ENCODE data around the gene KHDC4. TPM values are rescaled to one million over a fixed set of nuclear protein-coding genes. Genes with fewer than 3 reads are reported as not detected.

Gene KHDC4
- total and polyA plus RNA-seq, 9 of the 15 experiments (the other 6 are each of a cell fraction or from before 2014, with no cell fraction given) = 12.1 to 185 (median 65.6) TPM

- Histone ChIP-seq H4K20me1 (replicated peaks; ENCODE audit: control insufficient read depth, insufficient read depth, low read length) (0 out of 2 replicates have a peak, but pooled peaks cover 4% of the 10 kb centered on the region), H3K27me3 (ENCODE audit: control insufficient read depth in 2 of 2, insufficient read depth in 2 of 2, low read length in 2 of 2) (no peaks in the 10 kb centered on the region), H3K36me3 (ENCODE audit: control insufficient read depth, insufficient read depth, low read length) (peaks cover 97% of the 10 kb centered on the region), H3K9ac (ENCODE audit: insufficient read depth in 1 of 2, low read depth in 2 of 2, low read length in 2 of 2) (no peak overlapping the region), H3K4me1 (replicated peaks in 1 of 2; ENCODE audit: control insufficient read depth in 2 of 2, insufficient read depth in 2 of 2, low read length in 2 of 2) (no peaks in the 10 kb centered on the region), H3K9me3 (replicated peaks; ENCODE audit: control insufficient read depth, insufficient read depth, low read depth, low read length) (no peaks in the 10 kb centered on the region), H3K79me2 (ENCODE audit: control insufficient read depth, insufficient read depth, low read length) (peaks cover 17% of the 10 kb centered on the region), H3K9me1 (ENCODE audit: control insufficient read depth, insufficient read depth, low read length) (no peaks in the 10 kb centered on the region), H3K4me3 (no peak overlapping the region), H2AFZ (ENCODE audit: low read depth, low read length) (no peak overlapping the region), H3K27ac (ENCODE audit: extremely low read depth, low read depth, low read length) (no peak overlapping the region), H3K4me2 (ENCODE audit: insufficient read depth, low read length) (no peak overlapping the region)
- ChIA-PET CTCF (ENCODE audit: low intra/inter-chr PET ratio) (no interaction called here), POLR2A (interaction anchor here (0.6 to 7.9 kb wide), 4 partner anchors 8 to 163 kb away, joined by 3 to 100 read pairs (median 20); partner anchors contain the start of genes KHDC4 and RIT1)
- in situ Hi-C loops (cut with MboI) = no loop called here
- no TSS peak for BruUV-seq (replicated peaks)
- WGBS (ENCODE audit: insufficient coverage, low coverage, missing lambda C conversion rate) = 100% methylated on average over 2 of the region's 2 CpGs
- 0 out of 2 replicates have a peak, but pooled peaks have one; percentile 26 for TF ChIP-seq POLR2A (conservative IDR thresholded peaks at IDR 0.05)
- no peak for TF ChIP-seq GTF2A2 (tag; IDR thresholded peaks at IDR 0.05)
- intact Hi-C loops (cut with micrococcal nuclease) = no loop called here
- no peak for ATAC-seq
- no peak for FAIRE-seq
- DNase-seq (ENCODE audit: extremely low read depth in 1 of 4, low spot score in 3 of 4) = no peak
Measured at GRCh38 chr1:155919801-155920200, 14.4 kb downstream of the KHDC4 start.

GRCh38 chr1:155918660-155919059 is 15.6 kb downstream of the KHDC4 start:
- POLR2A ChIA-PET = interaction anchor here (0.5 to 7.9 kb wide), 6 partner anchors 8 to 1022 kb away, joined by 3 to 100 read pairs (median 3); partner anchors contain the start of genes KHDC4 and RIT1
- Histone ChIP-seq H3K27ac (ENCODE audit: extremely low read depth, low read depth, low read length) (no peak overlapping the region), H3K9me1 (ENCODE audit: control insufficient read depth, insufficient read depth, low read length) (no peaks in the 10 kb centered on the region), H3K9me3 (replicated peaks; ENCODE audit: control insufficient read depth, insufficient read depth, low read depth, low read length) (no peaks in the 10 kb centered on the region), H3K27me3 (ENCODE audit: control insufficient read depth in 2 of 2, insufficient read depth in 2 of 2, low read length in 2 of 2) (no peaks in the 10 kb centered on the region), H4K20me1 (replicated peaks; ENCODE audit: control insufficient read depth, insufficient read depth, low read length) (0 out of 2 replicates have a peak, but pooled peaks cover 4% of the 10 kb centered on the region), H3K4me2 (ENCODE audit: insufficient read depth, low read length) (no peak overlapping the region), H3K79me2 (ENCODE audit: control insufficient read depth, insufficient read depth, low read length) (peaks cover 17% of the 10 kb centered on the region), H3K36me3 (ENCODE audit: control insufficient read depth, insufficient read depth, low read length) (peaks cover 97% of the 10 kb centered on the region), H3K9ac (ENCODE audit: insufficient read depth in 1 of 2, low read depth in 2 of 2, low read length in 2 of 2) (no peak overlapping the region), H3K4me3 (no peak overlapping the region), H3K4me1 (replicated peaks in 1 of 2; ENCODE audit: control insufficient read depth in 2 of 2, insufficient read depth in 2 of 2, low read length in 2 of 2) (no peaks in the 10 kb centered on the region), H2AFZ (ENCODE audit: low read depth, low read length) (no peak overlapping the region)
- FAIRE-seq (no peak), DNase-seq (ENCODE audit: extremely low read depth in 1 of 4, low spot score in 3 of 4) (no peak), ATAC-seq (no peak)
- BruUV-seq (replicated peaks) = no TSS peak
- in situ Hi-C loops (cut with MboI) = no loop called here
- CTCF ChIA-PET (ENCODE audit: low intra/inter-chr PET ratio) = no interaction called here
- 33% methylated on average over 2 of the region's 3 CpGs for WGBS (ENCODE audit: insufficient coverage, low coverage, missing lambda C conversion rate)
- intact Hi-C loops (cut with micrococcal nuclease) = no loop called here
- TF ChIP-seq ATF3 (IDR thresholded peaks at IDR 0.05) (peak; percentile 51), ATF3 (CRISPR knock-in tag; conservative IDR thresholded peaks at IDR 0.05) (no peak), SUPT5H (IDR thresholded peaks at IDR 0.05) (no peak), BCLAF1 (IDR thresholded peaks at IDR 0.05; ENCODE audit: borderline replicate concordance in 1 of 2, control insufficient read depth in 1 of 2, low read depth in 2 of 2, low read length in 1 of 2) (no peak), CEBPB (tag; IDR thresholded peaks at IDR 0.05) (peak; percentile 33), ZNF696 (CRISPR knock-in tag; conservative IDR thresholded peaks at IDR 0.05) (no peak), ZNF785 (CRISPR knock-in tag; IDR thresholded peaks at IDR 0.05) (no peak), CREB3L1 (IDR thresholded peaks at IDR 0.05; ENCODE audit: borderline replicate concordance, low read depth) (no peak)

All from K562 (cell line).